ENCODE measurements around the gene PKN1.

The PKN1 gene

GRCh38 chr19:14467816-14468215 lies 34.7 kb downstream of the PKN1 start:
- DNase-seq = no peak

- no peak for DNase-seq
These were observed 37.1 kb downstream of the PKN1 start for GRCh38 chr19:14470031-14470876.

- DNase-seq = no peak
These were observed 38.5 kb downstream of the PKN1 start for GRCh38 chr19:14471436-14472187.

GRCh38 chr19:14472202-14472938 lies 39.3 kb downstream of the PKN1 start:
- DNase-seq = peak; percentile 93 to 94

GRCh38 chr19:14473073-14473977 lies 40.2 kb downstream of the PKN1 start:
- peak; percentile 31 to 48 for DNase-seq

GRCh38 chr19:14473978-14474578 lies 41.0 kb downstream of the PKN1 start:
- no peak for DNase-seq

GRCh38 chr19:14474827-14475226 lies 41.7 kb downstream of the PKN1 start:
- peak in 1 of 2 experiments; percentile 29 for DNase-seq

- peak; percentile 55 to 68 for DNase-seq
These were observed 42.4 kb downstream of the PKN1 start, which contains the start of gene PTGER1 for GRCh38 chr19:14475251-14476073. TSS of gene PTGER1 (minus strand) at chr19:14475354. CDS start at chr19:14474320, 1,034 bp downstream.

GRCh38 chr19:14476327-14476672 lies 43.2 kb downstream of the PKN1 start:
- DNase-seq = no peak

- DNase-seq = no peak
These were observed 43.7 kb downstream of the PKN1 start for GRCh38 chr19:14476673-14477401.

- DNase-seq = no peak
These were observed 44.5 kb downstream of the PKN1 start for GRCh38 chr19:14477418-14478112.

- DNase-seq = no peak
These were observed 45.0 kb downstream of the PKN1 start for GRCh38 chr19:14478113-14478545.

- DNase-seq = no peak
These were observed 46.3 kb downstream of the PKN1 start for GRCh38 chr19:14479309-14479974.

- DNase-seq = peak; percentile 87 to 88
These were observed 47.0 kb downstream of the PKN1 start for GRCh38 chr19:14479975-14480699.

- DNase-seq = no peak
These were observed 47.6 kb downstream of the PKN1 start for GRCh38 chr19:14480700-14481079.

- DNase-seq = no peak
These were observed 49.3 kb downstream of the PKN1 start for GRCh38 chr19:14482172-14482941.

- DNase-seq = no peak
These were observed 54.4 kb downstream of the PKN1 start for GRCh38 chr19:14487370-14488125.
